Omental fat pad (tissue), 4 donors: ENCODE results near the gene EEA1. TPM values are rescaled to one million over a fixed set of nuclear protein-coding genes. Genes with fewer than 3 reads are reported as not detected.

ENCODE experiments used
- ATAC-seq: fragments of 150-250 bp; one replicate; pipeline ENCODE4 v1.9.1; 2016; ENCODE audit warnings: mild to moderate bottlenecking, moderate library complexity; ENCODE audit not compliant: low FRiP score
- DNase-seq: peaks from one replicate; pipeline ENCODE4 v3.0.0-alpha.2; 2019; ENCODE audit warnings: low spot score
- total RNA-seq, 4 donors: library from RNA; depleted of rRNA; stranded (reverse); fragments of >200 nt; gene quantifications; one replicate each; pipeline ENCODE4 v1.1.0, GENCODE V29; 2016
- TF ChIP-seq, protein P1 (sequence below), 3 donors: fragments of 450-650 bp; IDR thresholded peaks; one replicate each; pipeline ENCODE4 v1.5.1; 2016 to 2017; ENCODE audit warnings: antibody characterized with exemption in 3 of 3, mild to moderate bottlenecking in 3 of 3, moderate library complexity in 2 of 3

The EEA1 gene
- total RNA-seq, 4 donors from 2014 or later = 20.6 to 40.6 (median 25.4) TPM

- TF ChIP-seq, protein P1, sequence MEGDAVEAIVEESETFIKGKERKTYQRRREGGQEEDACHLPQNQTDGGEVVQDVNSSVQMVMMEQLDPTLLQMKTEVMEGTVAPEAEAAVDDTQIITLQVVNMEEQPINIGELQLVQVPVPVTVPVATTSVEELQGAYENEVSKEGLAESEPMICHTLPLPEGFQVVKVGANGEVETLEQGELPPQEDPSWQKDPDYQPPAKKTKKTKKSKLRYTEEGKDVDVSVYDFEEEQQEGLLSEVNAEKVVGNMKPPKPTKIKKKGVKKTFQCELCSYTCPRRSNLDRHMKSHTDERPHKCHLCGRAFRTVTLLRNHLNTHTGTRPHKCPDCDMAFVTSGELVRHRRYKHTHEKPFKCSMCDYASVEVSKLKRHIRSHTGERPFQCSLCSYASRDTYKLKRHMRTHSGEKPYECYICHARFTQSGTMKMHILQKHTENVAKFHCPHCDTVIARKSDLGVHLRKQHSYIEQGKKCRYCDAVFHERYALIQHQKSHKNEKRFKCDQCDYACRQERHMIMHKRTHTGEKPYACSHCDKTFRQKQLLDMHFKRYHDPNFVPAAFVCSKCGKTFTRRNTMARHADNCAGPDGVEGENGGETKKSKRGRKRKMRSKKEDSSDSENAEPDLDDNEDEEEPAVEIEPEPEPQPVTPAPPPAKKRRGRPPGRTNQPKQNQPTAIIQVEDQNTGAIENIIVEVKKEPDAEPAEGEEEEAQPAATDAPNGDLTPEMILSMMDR (IDR thresholded peaks at IDR 0.05) = no peak
- no peak for ATAC-seq
- DNase-seq = no peak
Measured at GRCh38 chr12:92828565-92828964, 100.5 kb downstream of the EEA1 start.

- ATAC-seq = no peak
- TF ChIP-seq, protein P1 (IDR thresholded peaks at IDR 0.05) = no peak
Measured at GRCh38 chr12:92827836-92828431, 101.2 kb downstream of the EEA1 start.

GRCh38 chr12:92821142-92821541 is 108.0 kb downstream of the EEA1 start:
- no peak for DNase-seq
- no peak for ATAC-seq
- TF ChIP-seq, protein P1 (IDR thresholded peaks at IDR 0.05) = no peak

More at GRCh38 chr12:92827836-92828431, 101.2 kb downstream of the EEA1 start:
- DNase-seq = no peak

GRCh38 chr12:92814584-92814983 is 114.5 kb downstream of the EEA1 start:
- TF ChIP-seq, protein P1 (IDR thresholded peaks at IDR 0.05) = no peak
- DNase-seq (no peak), ATAC-seq (no peak)

DNA sequence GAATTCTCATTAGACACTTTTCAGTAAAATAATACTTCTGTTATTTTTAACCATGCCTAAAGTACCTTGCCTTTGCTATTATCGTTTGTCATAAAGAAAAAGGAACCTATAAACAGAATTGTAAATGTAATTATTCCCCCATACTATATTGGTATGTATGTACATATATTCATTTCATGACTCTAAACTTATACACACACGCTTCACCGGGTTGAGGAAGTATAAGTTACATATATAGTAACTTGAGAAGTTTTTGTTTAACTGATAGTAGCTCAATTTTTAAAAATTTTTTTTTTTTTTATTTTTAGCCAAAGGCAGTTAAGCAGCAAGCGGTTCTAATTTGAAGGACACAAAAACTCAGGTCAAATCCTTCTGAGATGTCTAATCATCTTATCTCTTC is 118.7 kb downstream of the EEA1 start:
- DNase-seq (no peak), ATAC-seq (no peak)
- TF ChIP-seq, protein P1 (IDR thresholded peaks at IDR 0.05) = no peak

GRCh38 chr12:92803903-92804302 is 125.2 kb downstream of the EEA1 start:
- ATAC-seq = no peak

DNA sequence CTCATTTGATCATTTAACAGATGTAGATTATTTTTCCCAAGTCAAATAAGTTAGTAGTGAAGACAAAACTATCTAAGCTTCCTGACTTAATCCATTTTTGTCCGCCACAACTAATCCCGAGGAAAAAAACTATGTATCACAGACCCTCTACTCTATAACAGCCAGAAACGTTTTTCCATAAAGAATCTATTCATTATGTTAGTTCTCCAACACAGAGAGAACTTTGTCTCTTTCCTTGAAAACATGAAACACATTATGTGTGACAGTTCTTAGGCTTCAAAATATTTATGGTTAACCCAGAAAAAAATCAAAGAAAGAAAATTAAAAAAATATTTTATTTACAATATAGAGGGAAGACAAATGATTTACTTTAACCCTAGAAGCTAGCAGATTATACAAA is 126.2 kb downstream of the EEA1 start:
- TF ChIP-seq, protein P1 (IDR thresholded peaks at IDR 0.05) = no peak
- ATAC-seq (no peak), DNase-seq (no peak)

More at GRCh38 chr12:92803903-92804302, 125.2 kb downstream of the EEA1 start:
- no peak for DNase-seq
- TF ChIP-seq, protein P1 (IDR thresholded peaks at IDR 0.05) = no peak
